Right kidney (tissue), 1 donor: ENCODE results near the gene FANCF.

ENCODE experiments used
- DNase-seq: peaks from one replicate; pipeline ENCODE4 v3.0.0-alpha.2; 2016

FANCF gene

DNA sequence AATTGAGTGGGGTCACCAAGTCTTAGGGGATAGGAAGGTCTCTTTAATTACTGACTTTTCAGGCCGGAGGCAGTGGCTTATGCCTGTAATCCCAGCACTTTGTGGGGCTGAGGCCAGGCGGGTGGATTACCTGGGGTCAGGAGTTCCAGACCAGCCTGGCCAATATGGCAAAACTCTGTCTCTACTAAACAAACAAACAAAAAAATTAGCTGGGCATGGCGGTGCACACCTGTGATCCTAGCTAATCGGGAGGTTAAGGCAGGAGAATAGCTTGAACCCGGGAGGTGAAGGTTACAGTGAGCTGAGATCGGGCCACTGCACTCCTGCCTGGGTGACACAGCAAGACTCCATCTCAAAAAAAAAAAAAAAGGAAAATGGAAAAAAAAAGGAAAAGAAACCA, 1.8 kb upstream of the FANCF start:
- no peak for DNase-seq

DNA sequence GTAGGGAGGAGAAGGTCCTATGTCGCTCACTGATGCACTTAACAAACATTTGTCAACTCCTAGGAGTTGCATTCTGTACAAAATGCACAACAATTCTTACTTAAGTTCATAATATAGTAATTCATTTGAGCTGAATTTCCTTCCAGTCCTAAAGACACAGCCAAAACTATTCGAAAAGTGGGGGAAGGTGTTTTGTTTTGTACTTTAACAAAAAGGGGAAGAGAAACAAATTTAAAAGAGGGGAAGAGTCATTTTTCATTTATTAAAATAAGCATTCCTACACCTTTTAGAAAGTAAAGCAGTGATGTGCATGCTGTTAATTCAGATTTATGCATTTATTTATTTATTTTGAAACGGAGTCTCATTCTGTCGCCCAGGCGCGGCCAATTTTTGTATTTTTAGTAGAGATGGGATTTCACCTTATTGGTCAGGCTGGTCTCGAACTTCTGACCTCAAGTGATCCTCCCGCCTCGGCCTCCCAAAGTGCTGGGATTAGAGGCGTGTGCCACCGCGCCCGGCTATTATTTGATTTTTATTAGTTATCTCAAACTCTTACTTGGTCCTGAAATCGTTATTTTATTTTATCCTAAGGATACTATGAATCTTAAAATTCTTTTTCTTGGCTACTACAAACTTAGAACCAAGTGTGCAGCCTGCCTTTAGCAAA, 1.1 kb upstream of the FANCF start:
- DNase-seq: peak; percentile 2

DNA sequence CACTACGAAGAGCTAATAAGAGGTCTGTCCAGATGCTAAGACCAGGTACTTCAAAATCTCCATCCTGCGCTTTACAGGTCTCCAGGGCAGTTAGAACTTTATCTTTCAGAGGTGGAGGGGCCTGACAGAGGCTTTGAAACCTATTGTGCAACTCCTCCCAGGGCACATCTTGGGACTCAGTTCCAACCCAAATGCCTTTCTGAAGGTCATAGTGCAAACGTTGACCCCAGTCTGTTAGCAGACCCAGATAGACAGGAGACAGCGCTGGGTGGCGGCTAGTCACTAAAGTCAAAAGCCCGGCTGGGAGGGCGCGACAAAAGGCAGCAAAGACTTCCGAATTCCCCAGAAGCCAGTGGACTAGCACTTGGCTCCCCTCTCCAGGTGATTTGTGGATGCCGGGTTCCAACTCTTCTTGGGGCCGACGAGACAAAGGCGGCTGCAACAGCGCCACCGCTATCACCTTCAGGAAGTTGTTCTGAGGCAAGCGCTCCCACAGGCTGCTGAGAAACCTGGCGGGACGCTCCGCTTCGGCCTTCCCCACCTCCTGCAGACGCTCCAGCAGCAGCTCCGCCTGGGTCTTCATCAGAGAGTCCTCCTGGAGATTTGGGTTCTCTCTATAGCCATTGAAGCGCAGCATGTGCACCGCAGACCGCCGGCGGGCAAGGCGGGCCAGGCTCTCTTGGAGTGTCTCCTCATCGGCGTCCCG, 728 bp downstream of the FANCF start:
- no peak for DNase-seq

DNA sequence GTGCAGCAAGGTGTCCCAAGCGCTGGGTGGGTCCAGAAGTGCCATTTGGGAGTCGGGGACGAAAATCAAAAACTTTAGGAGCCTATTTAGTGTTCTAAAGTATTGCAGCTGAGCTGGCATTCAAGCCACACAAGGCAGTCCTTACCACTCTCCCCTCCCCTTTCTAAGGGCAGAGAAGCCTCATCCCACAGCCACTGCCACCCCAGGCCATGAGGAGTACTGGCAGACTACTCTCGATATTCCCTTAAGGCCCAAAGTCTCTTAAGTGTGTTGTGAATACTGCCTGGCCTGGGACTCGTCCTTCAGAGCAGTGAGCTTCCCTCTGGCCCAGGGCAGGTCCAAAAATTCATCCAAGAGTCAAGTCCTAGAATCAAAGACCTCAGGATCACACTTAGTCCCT, 7.8 kb downstream of the FANCF start:
- no peak for DNase-seq

DNA sequence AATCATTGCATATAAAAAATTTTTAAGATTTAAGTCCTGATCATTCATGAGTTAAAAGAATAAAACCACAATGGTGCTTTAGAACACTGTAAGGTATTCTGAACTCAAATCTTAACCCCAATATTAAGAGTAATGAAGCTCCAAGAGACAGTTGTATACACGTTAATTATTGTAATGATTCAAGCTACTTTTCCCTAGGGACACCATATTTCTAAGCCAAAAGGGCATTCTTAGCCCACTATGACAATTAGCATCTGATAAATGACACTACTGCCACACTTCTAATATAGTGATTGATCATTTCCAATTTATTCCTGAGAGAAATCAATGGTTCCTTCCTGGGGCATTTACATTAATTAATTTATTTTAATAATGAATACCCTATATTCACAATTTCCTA, 21.7 kb downstream of the FANCF start:
- no peak for DNase-seq

DNA sequence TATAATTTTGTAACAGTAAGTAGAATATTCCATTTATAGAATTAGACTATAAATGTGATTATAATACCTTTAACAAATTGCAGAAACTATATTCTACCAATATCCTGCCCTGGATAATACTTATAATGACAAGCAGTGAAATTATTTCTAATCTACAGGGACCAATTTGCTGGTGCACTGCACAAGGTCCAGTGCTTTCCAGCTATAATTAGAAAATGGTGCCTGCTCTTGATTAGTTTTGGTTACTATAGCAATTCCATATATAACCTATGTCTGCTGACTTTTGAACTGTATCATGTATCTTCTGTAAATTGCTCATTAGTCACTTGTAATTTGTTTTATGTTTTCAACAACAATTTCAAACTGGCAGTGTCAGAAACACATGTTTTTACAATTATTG, 23.1 kb downstream of the FANCF start:
- DNase-seq: no peak

DNA sequence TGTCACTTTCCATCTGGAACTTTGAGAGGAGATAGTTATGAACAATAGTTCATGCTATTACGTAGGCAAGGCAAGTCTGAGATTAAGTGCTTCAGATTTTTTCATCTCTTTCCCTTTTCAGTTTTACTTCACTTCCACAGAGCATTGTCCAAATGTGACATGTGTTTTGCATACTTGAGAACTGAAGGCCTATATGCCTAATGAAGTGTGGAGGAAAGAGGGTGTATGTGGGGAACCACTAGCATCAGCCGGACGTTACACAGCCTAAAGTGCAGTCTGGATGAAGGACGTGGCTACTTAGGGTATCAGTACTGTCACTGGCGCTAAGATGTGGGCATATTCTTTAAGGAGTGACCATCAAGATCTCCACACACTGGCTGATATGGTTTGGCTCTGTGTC, 26.2 kb downstream of the FANCF start:
- DNase-seq: no peak

DNA sequence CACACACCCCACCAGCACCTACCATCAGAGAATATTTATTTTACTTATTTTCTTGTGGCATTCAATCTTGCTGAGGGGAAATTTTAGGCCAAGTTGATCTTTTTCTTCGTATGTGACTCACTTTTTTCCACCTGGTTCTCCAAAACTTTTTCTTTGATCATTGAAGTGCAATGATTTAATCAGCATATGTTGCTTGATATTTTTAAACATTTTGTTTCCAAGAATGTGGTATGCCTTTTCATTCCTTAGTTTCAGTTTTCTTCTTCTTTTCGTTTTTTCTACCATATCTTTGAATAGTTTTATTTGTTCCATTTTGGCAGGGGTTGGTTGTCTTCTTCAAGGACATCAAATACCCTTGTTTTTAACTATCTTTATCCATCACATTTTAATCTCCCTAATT, 28.6 kb downstream of the FANCF start:
- no peak for DNase-seq

DNA sequence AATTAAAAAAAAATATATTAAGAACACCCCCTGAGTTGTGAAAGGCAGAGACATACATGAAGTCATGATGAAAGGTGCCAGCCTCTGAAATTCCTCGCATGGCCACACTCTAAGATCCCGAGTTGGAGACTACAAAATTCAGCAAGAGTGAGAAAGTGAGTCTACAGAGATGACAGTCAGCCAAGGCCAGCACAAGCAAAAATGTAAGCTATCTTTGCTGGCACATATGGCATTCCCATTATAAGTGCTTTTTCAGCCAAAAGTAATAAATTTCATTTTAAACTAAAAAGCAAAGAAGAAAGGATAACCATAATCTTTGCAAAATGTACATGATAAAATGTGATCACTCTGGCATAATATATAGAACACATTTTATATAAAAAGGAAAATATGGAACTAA, 40.6 kb downstream of the FANCF start:
- no peak for DNase-seq

DNA sequence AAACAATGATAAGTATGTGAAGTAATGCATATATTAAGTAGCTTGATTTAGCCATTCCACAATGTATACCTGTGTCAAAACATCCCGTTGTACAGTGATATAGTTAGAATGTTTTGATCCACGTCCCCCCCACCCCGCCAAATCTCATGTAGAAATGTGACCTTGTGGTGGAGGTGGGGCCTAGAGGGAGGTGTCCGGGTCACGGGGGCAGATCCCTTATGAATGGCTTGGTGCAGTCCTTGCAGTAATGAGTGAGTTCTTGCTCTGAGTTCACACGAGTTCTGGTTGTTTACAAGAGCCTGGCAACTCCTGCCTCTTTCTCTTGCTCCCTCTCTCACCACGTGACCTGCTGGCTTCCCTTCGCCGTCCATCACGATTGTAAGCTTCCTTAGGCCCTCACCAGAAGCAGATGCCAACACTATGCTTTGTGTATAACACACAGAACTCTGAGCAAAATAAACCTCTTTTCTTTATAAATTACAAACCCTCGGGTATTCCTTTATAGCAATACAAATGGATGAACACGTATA, 41.6 kb downstream of the FANCF start:
- DNase-seq: no peak

DNA sequence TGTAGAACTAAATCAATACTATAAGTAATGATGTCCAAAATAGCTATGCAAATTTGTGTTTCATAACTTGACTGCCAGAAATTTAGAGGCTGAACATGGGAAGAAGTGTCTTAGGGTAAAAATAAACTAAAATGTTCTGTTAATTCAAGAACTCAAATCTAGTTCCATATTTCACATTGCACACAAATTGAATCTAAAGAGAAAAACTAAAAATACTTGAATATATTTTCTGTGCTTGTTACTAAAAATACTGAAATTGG, 43.5 kb downstream of the FANCF start:
- DNase-seq: no peak

DNA sequence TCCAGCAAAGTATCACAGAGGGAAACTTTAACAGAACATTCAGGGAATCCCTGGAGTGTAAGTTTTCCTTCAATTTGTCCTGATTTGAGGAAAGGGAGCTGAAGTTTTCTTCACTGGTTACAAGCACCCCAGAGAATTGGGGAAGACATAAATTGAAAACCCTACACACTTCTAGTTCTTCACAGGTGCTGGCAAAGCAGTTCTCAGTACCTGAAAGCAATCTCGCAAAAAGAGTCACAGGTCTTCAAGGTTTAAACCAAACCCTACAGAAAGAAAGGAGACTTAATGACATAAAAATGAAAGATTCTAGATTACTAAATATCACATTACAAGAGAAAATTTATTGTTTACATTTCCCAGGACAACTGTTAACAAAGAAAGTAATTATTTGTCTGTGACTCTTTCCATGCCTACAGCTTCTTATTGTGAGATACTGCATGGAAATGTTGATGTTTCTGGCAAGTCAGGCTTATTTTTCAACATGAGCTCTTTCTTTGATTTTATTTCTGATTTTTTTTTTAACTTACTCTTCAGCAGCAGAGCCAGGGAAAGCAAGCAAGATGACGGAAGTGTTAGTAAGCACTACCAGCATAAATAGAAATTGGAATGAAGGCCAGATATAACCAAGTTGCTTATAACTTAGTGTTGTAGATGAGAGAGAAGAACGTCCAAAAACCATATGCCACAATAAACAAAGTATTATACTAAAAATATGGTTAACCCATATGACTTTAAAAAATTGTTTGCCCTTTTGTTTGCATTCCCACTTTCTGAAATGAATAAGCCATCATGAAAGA, 44.1 kb downstream of the FANCF start:
- no peak for DNase-seq

DNA sequence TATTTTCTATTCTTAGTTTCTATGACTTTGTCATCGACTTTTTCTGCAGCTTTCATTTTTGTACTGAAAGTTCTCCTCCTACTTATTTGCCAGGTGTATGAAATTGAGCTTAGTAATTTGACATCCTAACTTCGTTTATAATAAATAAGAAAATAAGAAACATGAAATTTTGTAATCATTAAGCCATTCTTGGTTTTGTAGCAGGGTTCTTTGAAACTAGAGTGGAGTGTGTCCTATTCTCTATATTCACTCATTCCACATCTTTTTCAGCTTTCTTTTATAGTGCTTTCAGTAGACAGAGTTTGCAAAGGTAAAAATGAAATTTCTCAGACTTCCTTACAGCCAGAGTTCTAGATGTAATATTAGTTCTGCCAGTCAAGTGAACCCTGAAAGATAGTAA, 47.8 kb downstream of the FANCF start:
- no peak for DNase-seq
